Measurements from ENCODE around the gene CADPS. TPM values are rescaled to one million over a fixed set of nuclear protein-coding genes. Genes with fewer than 3 reads are reported as not detected.

CADPS gene
- total RNA-seq, 4 donors from 2014 or later: 0.09 to 4.4 (median 1.6) TPM; not detected in 1

DNA sequence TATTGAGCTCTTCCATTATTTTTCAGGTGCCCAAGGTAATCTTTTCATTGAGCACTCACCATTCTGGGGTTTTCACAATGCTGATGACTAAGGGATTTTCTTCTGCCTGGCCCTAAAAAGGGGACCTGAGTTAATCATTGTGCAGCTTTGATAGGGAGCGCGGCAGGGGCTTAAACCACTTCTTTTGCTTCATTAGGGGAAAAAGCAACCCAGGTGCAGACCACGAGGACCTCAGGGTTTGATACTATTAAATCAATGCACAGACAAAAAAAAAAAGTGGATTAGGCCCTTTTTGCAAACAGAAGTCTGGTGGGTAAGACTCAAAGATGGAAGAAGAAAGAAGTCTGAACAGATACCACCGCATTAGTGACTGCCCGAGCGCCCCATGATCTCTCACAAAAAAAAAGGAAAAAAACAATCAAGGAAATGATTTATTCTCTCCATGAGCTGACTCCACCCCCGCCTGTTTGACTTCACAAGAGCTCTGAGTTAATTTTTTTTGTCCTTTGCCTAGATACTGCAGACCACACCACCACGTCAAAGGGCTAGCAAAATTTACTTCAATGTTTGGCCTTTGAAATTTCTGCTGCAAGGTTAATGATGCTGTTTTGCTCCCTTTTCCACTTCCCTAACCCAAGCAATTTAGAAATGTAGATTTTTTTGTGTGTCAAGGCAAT lies 423.9 kb downstream of the CADPS start:
- ATAC-seq (ENCODE audit: low FRiP score): no peak
- TF ChIP-seq, protein P1, sequence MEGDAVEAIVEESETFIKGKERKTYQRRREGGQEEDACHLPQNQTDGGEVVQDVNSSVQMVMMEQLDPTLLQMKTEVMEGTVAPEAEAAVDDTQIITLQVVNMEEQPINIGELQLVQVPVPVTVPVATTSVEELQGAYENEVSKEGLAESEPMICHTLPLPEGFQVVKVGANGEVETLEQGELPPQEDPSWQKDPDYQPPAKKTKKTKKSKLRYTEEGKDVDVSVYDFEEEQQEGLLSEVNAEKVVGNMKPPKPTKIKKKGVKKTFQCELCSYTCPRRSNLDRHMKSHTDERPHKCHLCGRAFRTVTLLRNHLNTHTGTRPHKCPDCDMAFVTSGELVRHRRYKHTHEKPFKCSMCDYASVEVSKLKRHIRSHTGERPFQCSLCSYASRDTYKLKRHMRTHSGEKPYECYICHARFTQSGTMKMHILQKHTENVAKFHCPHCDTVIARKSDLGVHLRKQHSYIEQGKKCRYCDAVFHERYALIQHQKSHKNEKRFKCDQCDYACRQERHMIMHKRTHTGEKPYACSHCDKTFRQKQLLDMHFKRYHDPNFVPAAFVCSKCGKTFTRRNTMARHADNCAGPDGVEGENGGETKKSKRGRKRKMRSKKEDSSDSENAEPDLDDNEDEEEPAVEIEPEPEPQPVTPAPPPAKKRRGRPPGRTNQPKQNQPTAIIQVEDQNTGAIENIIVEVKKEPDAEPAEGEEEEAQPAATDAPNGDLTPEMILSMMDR (IDR thresholded peaks at IDR 0.05): no peak
- no peak for DNase-seq (ENCODE audit: low spot score)

DNA sequence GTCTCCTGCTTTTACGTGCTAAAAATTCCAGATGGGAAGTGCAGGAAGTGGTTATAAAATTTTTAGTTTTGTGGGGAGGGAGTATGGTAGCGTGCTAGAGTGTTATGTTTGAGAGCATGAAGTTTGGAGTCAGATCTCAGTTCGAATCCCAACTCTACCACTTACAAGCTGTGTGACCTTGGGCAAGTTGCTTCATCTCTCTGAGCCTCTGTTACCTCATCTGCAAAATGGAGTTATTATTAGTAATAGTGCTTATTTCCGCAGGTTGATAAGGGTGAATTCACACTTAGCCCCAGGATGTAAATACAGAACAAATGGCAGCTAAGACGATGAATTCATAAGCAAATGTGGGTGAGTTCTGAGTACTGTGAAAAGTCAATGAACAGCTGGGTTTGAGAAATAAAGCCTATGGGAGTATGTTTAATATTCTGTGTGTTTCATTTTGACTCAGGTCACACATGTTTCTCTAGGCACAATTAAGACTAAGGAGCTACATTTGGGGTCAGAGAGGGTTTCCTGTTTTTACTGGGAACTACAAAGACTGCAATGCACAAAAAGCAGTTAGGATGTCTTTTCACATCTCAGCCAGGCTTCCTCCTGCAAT lies 428.8 kb downstream of the CADPS start:
- ATAC-seq (ENCODE audit: low FRiP score): no peak
- TF ChIP-seq, protein P1 (IDR thresholded peaks at IDR 0.05): no peak

DNA sequence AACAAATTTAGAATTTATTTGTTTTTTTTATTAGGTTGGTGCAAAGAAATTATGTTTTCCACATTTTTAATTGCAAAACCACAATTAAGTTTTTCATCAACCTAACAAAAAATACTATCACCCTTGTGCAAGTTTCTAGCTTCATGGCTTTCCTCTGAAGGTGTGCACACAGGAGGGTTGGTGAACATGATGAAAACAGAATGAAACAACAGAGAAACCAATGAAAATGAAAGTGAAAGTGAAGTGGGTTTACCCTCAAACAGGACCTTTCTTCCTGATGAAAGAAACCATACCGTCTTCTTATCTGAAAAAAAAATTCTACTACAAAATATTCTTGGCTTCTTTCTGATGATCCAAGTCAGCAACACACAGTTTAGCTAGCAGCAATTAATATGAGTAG lies 429.9 kb downstream of the CADPS start:
- ATAC-seq (ENCODE audit: low FRiP score) (no peak), DNase-seq (ENCODE audit: low spot score) (no peak)
- TF ChIP-seq, protein P1 (IDR thresholded peaks at IDR 0.05): no peak

More for the DNA sequence above, 428.8 kb downstream of the CADPS start:
- DNase-seq (ENCODE audit: low spot score): no peak

DNA sequence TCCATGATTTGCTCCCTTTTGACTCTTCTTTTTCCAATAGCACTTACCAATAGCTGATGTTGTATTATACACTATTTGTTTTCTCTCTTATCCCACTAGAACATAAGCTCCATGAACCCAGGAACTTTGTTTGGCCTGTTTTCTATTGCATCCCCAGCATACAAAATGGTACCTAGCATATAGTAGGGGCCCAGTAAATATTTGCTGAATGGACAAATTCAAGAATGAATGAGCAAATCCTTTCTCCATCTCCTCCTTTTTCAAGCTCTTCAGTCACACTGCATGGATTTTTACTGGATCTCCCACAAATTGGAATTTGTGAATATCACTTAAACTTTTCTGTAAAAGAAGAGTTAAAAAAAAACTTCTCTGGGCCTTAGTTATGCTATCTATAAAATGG lies 435.2 kb downstream of the CADPS start:
- TF ChIP-seq, protein P1 (IDR thresholded peaks at IDR 0.05): no peak
- no peak for ATAC-seq (ENCODE audit: low FRiP score)
- DNase-seq (ENCODE audit: low spot score): no peak

DNA sequence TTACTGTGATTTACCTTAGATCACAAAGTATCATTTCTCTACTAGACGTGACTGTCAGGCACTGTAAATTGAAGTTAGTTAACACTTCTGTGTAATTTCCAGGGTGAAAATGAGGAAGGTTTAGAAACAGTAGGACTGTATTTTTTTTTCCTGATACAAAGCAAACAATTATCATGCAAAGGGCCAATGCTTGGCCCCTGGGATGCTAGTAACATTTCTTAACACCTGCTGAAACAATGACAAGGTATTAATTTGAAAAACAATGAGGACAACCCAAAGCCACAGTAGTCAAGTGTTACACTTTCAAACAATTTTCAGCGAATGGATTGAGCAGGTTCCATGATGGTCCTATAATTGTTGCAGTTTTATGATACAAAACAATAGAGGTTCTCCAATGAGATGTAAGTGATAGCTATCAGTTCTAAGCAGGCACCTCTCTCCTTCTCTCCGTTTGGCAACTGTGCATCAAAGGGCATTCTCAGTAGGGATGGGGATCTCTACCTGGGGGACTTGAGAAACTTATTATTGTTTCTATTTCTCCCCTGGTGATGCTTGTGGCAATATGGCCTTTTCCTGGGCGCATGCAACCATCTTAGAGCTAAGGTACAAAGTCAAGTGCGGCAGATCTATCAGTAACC lies 435.9 kb downstream of the CADPS start:
- TF ChIP-seq, protein P1 (IDR thresholded peaks at IDR 0.05): no peak
- ATAC-seq (ENCODE audit: low FRiP score): no peak
- DNase-seq (ENCODE audit: low spot score): no peak

DNA sequence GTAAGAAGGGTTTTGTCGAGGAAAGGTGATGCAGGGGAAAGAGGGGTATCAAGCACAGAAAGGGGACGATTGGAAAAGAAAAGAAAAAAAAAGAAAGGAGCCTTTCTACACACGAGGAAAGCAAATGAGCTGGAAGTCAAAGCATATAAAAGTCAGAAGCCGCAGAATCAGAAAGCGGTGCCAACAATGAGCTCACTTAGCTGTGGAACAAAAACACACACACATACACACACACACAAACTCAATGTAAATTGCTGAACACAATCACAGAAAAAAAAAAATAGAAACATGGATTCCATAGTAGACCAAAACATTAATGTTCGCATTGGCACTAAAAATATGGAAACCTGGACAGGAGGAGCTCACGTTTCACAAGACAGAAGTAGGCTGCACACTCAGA lies 438.4 kb downstream of the CADPS start:
- DNase-seq (ENCODE audit: low spot score) (no peak), ATAC-seq (ENCODE audit: low FRiP score) (no peak)
- TF ChIP-seq, protein P1 (IDR thresholded peaks at IDR 0.05): no peak

All from omental fat pad (tissue), 4 donors.